Spleen (tissue), 11 donors: ENCODE data around the gene CX3CR1. TPM values are rescaled to one million over a fixed set of nuclear protein-coding genes. Genes with fewer than 3 reads are reported as not detected.

ENCODE experiments used
- DNase-seq: peaks from one replicate; pipeline ENCODE4 v3.0.0-alpha.2; 2020
- H3K27ac ChIP-seq, 8 donors: fragments of 200-600 bp; sonication (generic) in 7 of 8; 1 replicate in 4 of 8; 2 replicates in 4 of 8; pipeline versions ENCODE4 v1.5.0 to v1.8.0; 2016 to 2021; ENCODE audit warnings: inconsistent platforms in 4 of 8, mild to moderate bottlenecking in 4 of 8, moderate library complexity in 1 of 8
- H3K27me3 ChIP-seq, 7 donors: fragments of 200-600 bp; sonication (generic) in 6 of 7; replicated peaks in 1 of 7; 1 replicate in 4 of 7; 2 replicates in 3 of 7; pipeline versions ENCODE4 v1.5.0 to v1.8.0; 2016 to 2021; ENCODE audit warnings: inconsistent platforms in 3 of 7, mild to moderate bottlenecking in 1 of 7
- H3K36me3 ChIP-seq, 6 donors: fragments of 200-600 bp; sonication (generic) in 5 of 6; 1 replicate in 4 of 6; 2 replicates in 2 of 6; pipeline versions ENCODE4 v1.5.0 to v1.8.0; 2016 to 2021; ENCODE audit warnings: inconsistent platforms in 2 of 6
- H3K4me1 ChIP-seq, 6 donors: fragments of 200-600 bp; sonication (generic) in 5 of 6; 1 replicate in 3 of 6; 2 replicates in 3 of 6; pipeline versions ENCODE4 v1.5.0 to v1.8.0; 2016 to 2021; ENCODE audit warnings: inconsistent platforms in 3 of 6
- H3K4me3 ChIP-seq, 8 donors: fragments of 200-600 bp; sonication (generic) in 7 of 8; 1 replicate in 4 of 8; 2 replicates in 4 of 8; pipeline versions ENCODE4 v1.5.0 to v1.8.0; 2016 to 2021; ENCODE audit warnings: inconsistent platforms in 4 of 8, mild to moderate bottlenecking in 4 of 8, moderate library complexity in 2 of 8
- H3K9me3 ChIP-seq, 8 donors: fragments of 200-600 bp; sonication (generic) in 7 of 8; 1 replicate in 4 of 8; 2 replicates in 4 of 8; pipeline versions ENCODE4 v1.5.0 to v1.8.0; 2016 to 2021; ENCODE audit warnings: inconsistent platforms in 4 of 8
- CTCF ChIP-seq, 11 experiments: fragments of 200-600 bp in 7 of 11; fragments of 450-650 bp in 4 of 11; sonication (generic) in 4 of 11; IDR thresholded peaks in 8 of 11; conservative IDR thresholded peaks in 3 of 11; 1 replicate in 7 of 11; 2 replicates in 4 of 11; pipeline versions ENCODE4 v1.4.0 to v1.8.0; 2016 to 2021; ENCODE audit warnings: antibody characterized with exemption in 11 of 11, inconsistent platforms in 4 of 11, mild to moderate bottlenecking in 1 of 11
- POLR2A ChIP-seq, 3 donors: fragments of 450-650 bp; IDR thresholded peaks; one replicate each; pipeline ENCODE4 v1.5.1; 2017; ENCODE audit warnings: antibody characterized with exemption in 3 of 3, mild to moderate bottlenecking in 1 of 3
- POLR2AphosphoS5 ChIP-seq, 3 donors: sonication (generic); formaldehyde crosslinking; IDR thresholded peaks; one replicate each; pipeline ENCODE4 v1.5.1; 2017; ENCODE audit warnings: antibody characterized with exemption in 3 of 3
- WGBS, 5 donors: extraction: QIAGEN DNeasy Blood & Tissue Kit in 3 of 5; methylation state at CpG; one replicate each; pipeline versions ENCODE4 v1.1.5 to v1.1.7; 2013 to 2018; 5-methylcytosine and 5-hydroxymethylcytosine counted together
- intact Hi-C: fragments of 100-400 bp; cut with DNase I; formaldehyde crosslinking; loops from one replicate; pipeline ENCODE4 v1.15.0; 2023; ENCODE audit warnings: low total_unique reads
- polyA plus RNA-seq, 3 donors: library from polyadenylated mRNA; stranded (reverse); fragments of 200-250 nt; gene quantifications; one replicate each; pipeline ENCODE4 v1.2.1, GENCODE V29; 2013
- total RNA-seq, 7 donors: library from RNA; depleted of rRNA in 3 of 7; stranded (reverse); fragments of >200 nt in 3 of 7; fragmentation: NEBNext Ultra II Directional in 4 of 7; extraction: Animal tissue kit (Norgen Biotek cat#: 25700) in 4 of 7; gene quantifications; one replicate each; pipeline versions ENCODE4 v1.1.0 to v1.2.1, GENCODE V29; 2016 to 2021
- donor health status: healthy with polysubstance abuse.
- donor health status: DM: no; HTN: no; CAD: no; lungs with moderate emphysema.
- donor health status: DM: no; HTN: no; CAD: no.
- donor health status: Bipolar disorder and iron deficiency.
- donor health status: healthy.
- donor health status: DM: no; HTN: no; CAD: no.
- donor health status: DM: yes; HTN: yes; CAD: no.

CX3CR1 gene
- total and polyA plus RNA-seq, 10 donors: 0.09 to 15.0 (median 6.2) TPM

GRCh38 chr3:39295184-39295775, 15.4 kb upstream of the CX3CR1 start:
- Histone ChIP-seq H3K36me3 (no peaks in the 10 kb centered on the region), H3K27ac (no peak overlapping the region), H3K4me3 (no peak overlapping the region), H3K9me3 (peaks cover 0 to 24% (median 21%) of the 10 kb centered on the region in 8 donors), H3K27me3 (no peaks in the 10 kb centered on the region), H3K4me1 (peaks cover 0 to 3% (median 0%) of the 10 kb centered on the region in 6 donors)
- intact Hi-C loops: loop anchor here (10.0 kb wide), 2 partner anchors 190 to 780 kb away; partner anchors contain the start of genes GORASP1 and TTC21A
- WGBS, 5 donors: 73 to 85% (median 81%) methylated on average over 5 of the region's 5 CpGs
- TF ChIP-seq POLR2AphosphoS5 (IDR thresholded peaks at IDR 0.05) (no peak), CTCF (IDR thresholded peaks at IDR 0.05 in 8 of 11, conservative IDR thresholded peaks at IDR 0.05 in 3 of 11) (no peak), POLR2A (IDR thresholded peaks at IDR 0.05) (no peak)
- DNase-seq: no peak

- peaks cover 0 to 18% (median 15%) of the 10 kb centered on the region in 8 donors for H3K9me3 ChIP-seq
- 66 to 82% (median 73%) methylated on average over 10 of the region's 10 CpGs for WGBS, 5 donors
- no peak for DNase-seq
- no peaks in the 10 kb centered on the region for H3K36me3 ChIP-seq
- intact Hi-C loops: loop anchor here (10.0 kb wide), 2 partner anchors 190 to 780 kb away; partner anchors contain the start of genes GORASP1 and TTC21A
- H3K4me1 ChIP-seq: peaks cover 0 to 10% (median 0%) of the 10 kb centered on the region in 6 donors
- H3K27ac ChIP-seq: no peak overlapping the region
- no peaks in the 10 kb centered on the region for H3K27me3 ChIP-seq
- no peak overlapping the region for H3K4me3 ChIP-seq
- TF ChIP-seq CTCF (IDR thresholded peaks at IDR 0.05 in 8 of 11, conservative IDR thresholded peaks at IDR 0.05 in 3 of 11): no peak
- TF ChIP-seq POLR2A (IDR thresholded peaks at IDR 0.05): no peak
- no peak for TF ChIP-seq POLR2AphosphoS5 (IDR thresholded peaks at IDR 0.05)
Observed at GRCh38 chr3:39294446-39295183, 14.8 kb upstream of the CX3CR1 start.

GRCh38 chr3:39292961-39293360, 13.1 kb upstream of the CX3CR1 start:
- Histone ChIP-seq H3K9me3 (peaks cover 0 to 1% (median under 1%) of the 10 kb centered on the region in 8 donors), H3K4me1 (peaks cover 0 to 26% (median 11%) of the 10 kb centered on the region in 6 donors), H3K36me3 (no peaks in the 10 kb centered on the region), H3K27me3 (no peaks in the 10 kb centered on the region), H3K27ac (no peak overlapping the region), H3K4me3 (no peak overlapping the region)
- intact Hi-C loops: loop anchor here (10.0 kb wide), 2 partner anchors 188 to 778 kb away; partner anchors contain the start of genes GORASP1 and TTC21A
- no peak for DNase-seq
- TF ChIP-seq POLR2A (IDR thresholded peaks at IDR 0.05): no peak
- no peak for TF ChIP-seq CTCF (IDR thresholded peaks at IDR 0.05 in 8 of 11, conservative IDR thresholded peaks at IDR 0.05 in 3 of 11)
- TF ChIP-seq POLR2AphosphoS5 (IDR thresholded peaks at IDR 0.05): no peak
- 84 to 91% (median 89%) methylated on average over 4 of the region's 4 CpGs for WGBS, 5 donors

- H3K4me3 ChIP-seq: no peak overlapping the region
- peak; percentile 78 to 96 (median 91) for TF ChIP-seq CTCF (IDR thresholded peaks at IDR 0.05 in 8 of 11, conservative IDR thresholded peaks at IDR 0.05 in 3 of 11)
- no peak for TF ChIP-seq POLR2A (IDR thresholded peaks at IDR 0.05)
- intact Hi-C loops: loop anchor here (10.0 kb wide), 2 partner anchors 187 to 777 kb away; partner anchors contain the start of genes GORASP1 and TTC21A
- no peaks in the 10 kb centered on the region for H3K9me3 ChIP-seq
- peaks cover 0 to 32% (median 12%) of the 10 kb centered on the region in 6 donors for H3K4me1 ChIP-seq
- H3K27me3 ChIP-seq: no peaks in the 10 kb centered on the region
- H3K27ac ChIP-seq: no peak overlapping the region
- DNase-seq: peak; percentile 88
- WGBS, 5 donors: 21 to 30% (median 23%) methylated on average over 5 of the region's 5 CpGs
- no peaks in the 10 kb centered on the region for H3K36me3 ChIP-seq
Observed at GRCh38 chr3:39291903-39292329, 12.1 kb upstream of the CX3CR1 start.
